Heart right ventricle (tissue), 16 donors: ENCODE results near the gene ZBTB7B. TPM values are rescaled to one million over a fixed set of nuclear protein-coding genes. Genes with fewer than 3 reads are reported as not detected.

Experiments used
- ATAC-seq, 8 donors: fragments of 200-7000 bp; cut with Tn5 transposase; one replicate each; pipeline ENCODE4 v1.9.1; 2020; ENCODE audit warnings: mild to moderate bottlenecking in 8 of 8, moderate library complexity in 8 of 8, moderate number of reproducible peaks in 1 of 8
- DNase-seq, 2 donors: peaks; one replicate each; pipeline ENCODE4 v3.0.0-alpha.2; 2020
- H3K27ac ChIP-seq, 10 donors: fragments of 200-600 bp; sonication (generic) in 2 of 10; one replicate each; pipeline versions ENCODE4 v1.5.0 to v1.8.0; 2020 to 2022; ENCODE audit warnings: mild to moderate bottlenecking in 3 of 10
- H3K27me3 ChIP-seq, 7 donors: fragments of 200-600 bp; one replicate each; pipeline ENCODE4 v1.8.0; 2021 to 2022; ENCODE audit warnings: mild to moderate bottlenecking in 2 of 7
- H3K36me3 ChIP-seq, 9 donors: fragments of 200-600 bp; sonication (generic) in 1 of 9; one replicate each; pipeline versions ENCODE4 v1.5.0 to v1.8.0; 2020 to 2022; ENCODE audit warnings: mild to moderate bottlenecking in 2 of 9
- H3K4me1 ChIP-seq, 9 donors: fragments of 200-600 bp; sonication (generic) in 1 of 9; one replicate each; pipeline versions ENCODE4 v1.5.0 to v1.8.0; 2020 to 2022; ENCODE audit warnings: mild to moderate bottlenecking in 4 of 9
- H3K4me3 ChIP-seq, 10 donors: fragments of 200-600 bp; sonication (generic) in 2 of 10; one replicate each; pipeline versions ENCODE4 v1.5.0 to v1.8.0; 2020 to 2022; ENCODE audit warnings: mild to moderate bottlenecking in 7 of 10, moderate library complexity in 2 of 10
- H3K9me3 ChIP-seq, 11 donors: fragments of 200-600 bp in 10 of 11; sonication (generic) in 2 of 11; one replicate each; pipeline versions ENCODE4 v1.5.0 to v1.8.0; 2013 to 2022; ENCODE audit warnings: mild to moderate bottlenecking in 2 of 11, control low read depth in 1 of 11, moderate library complexity in 1 of 11
- WGBS, 2 donors: extraction: QIAGEN DNeasy Blood & Tissue Kit; methylation state at CpG; one replicate each; pipeline ENCODE4 v1.1.7; 2013; ENCODE audit warnings: inconsistent platforms in 1 of 2; 5-methylcytosine and 5-hydroxymethylcytosine counted together
- intact Hi-C, 10 donors: fragments of 100-400 bp; cut with DNase I; formaldehyde crosslinking; loops; one replicate each; pipeline versions ENCODE4 v1.11.1 to v1.14.2; 2022
- polyA plus RNA-seq, 2 donors: library from polyadenylated mRNA; stranded (reverse); fragments of 200-250 nt; gene quantifications; one replicate each; pipeline ENCODE4 v1.2.3, GENCODE V29; 2013
- total RNA-seq, 10 donors: library from RNA; stranded (reverse); fragmentation: NEBNext Ultra II Directional in 3 of 10; extraction: Animal tissue kit (Norgen Biotek cat#: 25700) in 3 of 10; gene quantifications; one replicate each; pipeline versions ENCODE4 v1.2.1 to v1.2.4, GENCODE V29; 2021 to 2023
- TF ChIP-seq, protein P1 (sequence below), 9 donors: fragments of 200-600 bp; sonication (generic) in 2 of 9; IDR thresholded peaks; one replicate each; pipeline versions ENCODE4 v1.5.0 to v1.8.0; 2021 to 2022; ENCODE audit warnings: antibody characterized with exemption in 9 of 9, mild to moderate bottlenecking in 5 of 9, moderate library complexity in 1 of 9
- donor health status: Arrhythmogenic right ventricular cardiomyopathy.
- donor health status: ischemic (EF 13 %, LVEDD 7.1; RV severe dilation, severe dysfunction).
- donor health status: healthy with polysubstance abuse.
- donor health status: DM: no; HTN: yes; CAD: no.
- donor health status: DM: no; HTN: no; CAD: no.
- donor health status: ischemic (EF 25% LVEDD 6.9; RV normal size, moderate dysfunction).
- donor health status: ischemic (EF 25% LVEDD 5.7; RV mildly dilated, moderate dysfunction).
- donor health status: healthy.
- donor health status: DM: yes; HTN: yes; CAD: no.
- donor health status: Ischemic cardiomyopathy.
- donor health status: ischemic (EF 35%, LVEDD 5.7; RV mildly dilated, moderate dysfunction).
- donor health status: nonischemic (EF 11% LVEDD 7.7; RV severe dilation, severe dysfunction).
- donor health status: DM: yes; HTN: yes; CAD: no.
- donor health status: PGD.
- donor health status: ischemic (EF 29% LVEDD 5.4; RV normal size, mild dysfunction).
- donor health status: nonischemic (EF 23%, LVEDD 6.1; RV moderate dilation, normal function).

The ZBTB7B gene
- total and polyA plus RNA-seq, 12 donors: 25.7 to 54.7 (median 37.9) TPM

DNA sequence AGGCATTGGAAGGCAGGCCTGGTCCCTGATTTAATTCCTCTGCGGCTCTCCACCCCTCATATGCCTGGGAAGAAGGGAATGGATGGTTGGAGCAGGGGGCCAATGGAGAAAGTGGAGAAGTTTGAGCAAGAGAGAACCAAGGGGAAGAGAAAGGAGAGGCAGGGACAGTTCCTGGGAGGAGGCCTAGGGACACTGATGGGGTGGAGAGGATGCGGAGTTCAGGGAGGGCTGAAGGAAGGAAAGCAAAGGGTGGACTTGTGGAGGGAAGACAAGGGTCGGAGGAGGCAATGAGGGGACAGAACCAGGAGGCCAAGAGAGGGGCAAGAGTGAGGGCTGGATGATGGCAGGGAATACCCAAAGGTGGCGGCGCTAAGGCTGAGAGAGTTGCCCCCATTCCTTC, 7.1 kb downstream of the ZBTB7B start:
- intact Hi-C loops: loop anchor here in 1 of 10 donors (10.0 kb wide), 2 partner anchors 55 kb away; partner anchors contain the start of genes EFNA4 and PBXIP1
- WGBS, 2 donors: 91 to 95% methylated on average over 5 of the region's 5 CpGs
- ATAC-seq: no peak

DNA sequence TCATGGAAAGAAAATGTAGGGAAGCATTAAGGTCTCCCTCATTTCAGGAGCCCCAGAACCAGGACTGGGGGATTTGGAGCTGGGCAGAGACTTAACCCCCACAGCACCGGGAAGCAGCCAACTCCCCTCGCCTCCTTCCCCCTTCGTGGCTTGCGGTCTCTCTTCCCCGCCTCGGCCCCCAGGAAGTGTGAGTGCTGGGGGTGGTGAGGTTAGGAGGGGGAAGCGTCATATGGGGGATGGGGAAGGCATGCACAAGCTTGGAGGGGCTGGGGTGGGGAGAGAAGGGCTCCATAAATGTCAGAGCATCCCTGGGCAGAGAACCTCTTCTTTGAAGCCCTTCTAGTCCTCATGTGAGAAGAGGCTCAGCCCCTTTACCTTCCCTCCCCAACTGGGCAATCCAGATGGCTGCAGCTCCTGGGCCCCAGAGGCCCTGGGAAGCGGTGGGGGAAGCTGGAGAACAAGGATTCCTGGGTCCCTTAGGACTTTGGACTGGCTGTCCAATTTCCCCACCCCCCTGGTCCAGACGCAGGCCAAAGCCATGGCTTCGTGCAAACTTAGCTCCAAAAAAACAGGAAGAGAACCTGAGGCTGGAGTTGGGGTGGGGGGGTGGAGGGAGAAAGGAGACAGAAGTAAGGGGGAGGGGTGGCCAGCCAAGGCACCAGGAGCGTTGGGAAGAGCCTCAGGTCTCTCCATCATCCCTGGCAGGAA, 7.8 kb downstream of the ZBTB7B start:
- WGBS, 2 donors: 57 to 61% methylated on average over 11 of the region's 11 CpGs
- TF ChIP-seq, protein P1, sequence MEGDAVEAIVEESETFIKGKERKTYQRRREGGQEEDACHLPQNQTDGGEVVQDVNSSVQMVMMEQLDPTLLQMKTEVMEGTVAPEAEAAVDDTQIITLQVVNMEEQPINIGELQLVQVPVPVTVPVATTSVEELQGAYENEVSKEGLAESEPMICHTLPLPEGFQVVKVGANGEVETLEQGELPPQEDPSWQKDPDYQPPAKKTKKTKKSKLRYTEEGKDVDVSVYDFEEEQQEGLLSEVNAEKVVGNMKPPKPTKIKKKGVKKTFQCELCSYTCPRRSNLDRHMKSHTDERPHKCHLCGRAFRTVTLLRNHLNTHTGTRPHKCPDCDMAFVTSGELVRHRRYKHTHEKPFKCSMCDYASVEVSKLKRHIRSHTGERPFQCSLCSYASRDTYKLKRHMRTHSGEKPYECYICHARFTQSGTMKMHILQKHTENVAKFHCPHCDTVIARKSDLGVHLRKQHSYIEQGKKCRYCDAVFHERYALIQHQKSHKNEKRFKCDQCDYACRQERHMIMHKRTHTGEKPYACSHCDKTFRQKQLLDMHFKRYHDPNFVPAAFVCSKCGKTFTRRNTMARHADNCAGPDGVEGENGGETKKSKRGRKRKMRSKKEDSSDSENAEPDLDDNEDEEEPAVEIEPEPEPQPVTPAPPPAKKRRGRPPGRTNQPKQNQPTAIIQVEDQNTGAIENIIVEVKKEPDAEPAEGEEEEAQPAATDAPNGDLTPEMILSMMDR (IDR thresholded peaks at IDR 0.05): no peak
- Histone ChIP-seq H3K4me1 (peaks cover 16 to 87% (median 62%) of the 10 kb centered on the region in 9 donors), H3K27ac (peak overlapping the region in 5 of 10 donors; percentile 19 to 95 (median 67)), H3K4me3 (peak overlapping the region in 1 of 10 donors; percentile 54), H3K27me3 (no peaks in the 10 kb centered on the region), H3K9me3 (no peaks in the 10 kb centered on the region), H3K36me3 (peaks cover 0 to 20% (median 8%) of the 10 kb centered on the region in 9 donors)
- ATAC-seq (no peak), DNase-seq (no peak)
- intact Hi-C loops: loop anchor here in 1 of 10 donors (10.0 kb wide), 1 partner anchor 56 kb away; the partner anchor contains the start of gene PBXIP1

More for the DNA sequence above, 7.1 kb downstream of the ZBTB7B start:
- DNase-seq: no peak
- peaks cover 0 to 13% (median 2%) of the 10 kb centered on the region in 9 donors for H3K36me3 ChIP-seq
- peaks cover 21 to 93% (median 69%) of the 10 kb centered on the region in 9 donors for H3K4me1 ChIP-seq
- TF ChIP-seq, protein P1 (IDR thresholded peaks at IDR 0.05): no peak
- H3K9me3 ChIP-seq: no peaks in the 10 kb centered on the region
- H3K27me3 ChIP-seq: no peaks in the 10 kb centered on the region
- peak overlapping the region in 1 of 10 donors; percentile 54 for H3K4me3 ChIP-seq
- peak overlapping the region in 3 of 10 donors; percentile 83 to 98 (median 95) for H3K27ac ChIP-seq

DNA sequence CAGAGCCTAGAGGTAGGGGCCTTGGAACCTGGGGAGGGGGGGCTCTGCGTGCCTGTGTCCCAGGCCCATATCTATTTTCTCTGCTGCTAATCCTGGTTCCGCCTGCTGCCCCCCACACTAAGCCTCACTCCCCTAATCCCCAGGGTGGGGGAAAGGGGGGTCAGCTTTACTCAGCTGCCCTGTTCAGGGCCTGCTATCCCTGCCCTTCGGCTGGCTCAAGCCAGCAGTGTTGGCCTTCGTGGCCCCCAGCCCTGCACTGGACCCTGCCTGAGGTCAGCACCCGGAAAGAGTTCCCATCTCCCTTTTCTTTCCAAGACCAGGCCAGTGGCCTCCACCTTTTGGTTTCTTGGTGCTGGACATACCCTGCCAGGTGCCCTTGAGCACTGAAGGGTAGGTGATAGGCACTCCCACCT, 8.4 kb downstream of the ZBTB7B start:
- H3K9me3 ChIP-seq: no peaks in the 10 kb centered on the region
- DNase-seq: no peak
- TF ChIP-seq, protein P1 (IDR thresholded peaks at IDR 0.05): no peak
- H3K27ac ChIP-seq: peak overlapping the region in 7 of 10 donors; percentile 19 to 95 (median 55)
- no peak for ATAC-seq
- H3K27me3 ChIP-seq: no peaks in the 10 kb centered on the region
- intact Hi-C loops: loop anchor here in 1 of 10 donors (10.0 kb wide), 1 partner anchor 56 kb away; the partner anchor contains the start of gene PBXIP1
- peaks cover 0 to 26% (median 9%) of the 10 kb centered on the region in 9 donors for H3K36me3 ChIP-seq
- WGBS, 2 donors: 70% methylated on average over 5 of the region's 5 CpGs
- peak overlapping the region in 1 of 10 donors; percentile 54 for H3K4me3 ChIP-seq
- peaks cover 12 to 82% (median 56%) of the 10 kb centered on the region in 9 donors for H3K4me1 ChIP-seq

DNA sequence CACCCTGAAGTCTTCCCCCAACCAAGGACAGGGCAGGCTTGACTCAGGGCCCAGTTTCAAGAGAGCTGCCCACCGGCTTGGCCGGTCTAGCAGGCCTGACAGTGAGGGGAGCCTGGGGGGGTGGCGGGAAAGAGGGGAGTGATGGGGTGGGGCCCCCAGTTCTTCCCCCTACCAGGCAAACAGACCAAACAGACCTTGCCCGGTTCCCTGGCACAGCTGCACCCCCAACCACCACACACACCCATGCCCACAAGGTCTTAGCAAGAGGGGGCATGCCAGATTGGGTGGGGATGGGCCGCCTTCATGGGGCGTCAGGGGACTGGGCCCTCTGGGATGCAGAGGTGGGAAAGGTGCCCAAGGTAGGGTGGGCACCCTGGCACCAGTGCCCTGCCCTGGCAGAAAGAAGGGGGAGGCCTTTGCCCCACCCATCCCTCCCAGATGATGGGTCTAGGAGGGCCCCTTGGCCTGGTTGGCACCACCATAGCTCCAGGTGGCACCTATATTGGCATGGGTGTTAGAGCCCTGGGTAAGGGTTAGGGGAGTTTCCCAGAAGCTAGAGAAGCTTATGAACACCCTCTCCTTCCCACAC, 8.9 kb downstream of the ZBTB7B start:
- intact Hi-C loops: loop anchor here in 1 of 10 donors (10.0 kb wide), 1 partner anchor 57 kb away; the partner anchor contains the start of gene PBXIP1
- TF ChIP-seq, protein P1 (IDR thresholded peaks at IDR 0.05): no peak
- peak overlapping the region in 8 of 10 donors; percentile 31 to 95 (median 60) for H3K27ac ChIP-seq
- no peaks in the 10 kb centered on the region for H3K27me3 ChIP-seq
- peaks cover 8 to 82% (median 52%) of the 10 kb centered on the region in 9 donors for H3K4me1 ChIP-seq
- DNase-seq: no peak
- peaks cover 0 to 31% (median 9%) of the 10 kb centered on the region in 9 donors for H3K36me3 ChIP-seq
- H3K4me3 ChIP-seq: no peak overlapping the region
- WGBS, 2 donors: 85 to 92% methylated on average over 6 of the region's 6 CpGs
- ATAC-seq: no peak
- no peaks in the 10 kb centered on the region for H3K9me3 ChIP-seq
